ENCODE results near the gene RAP1GAP2.

DNA sequence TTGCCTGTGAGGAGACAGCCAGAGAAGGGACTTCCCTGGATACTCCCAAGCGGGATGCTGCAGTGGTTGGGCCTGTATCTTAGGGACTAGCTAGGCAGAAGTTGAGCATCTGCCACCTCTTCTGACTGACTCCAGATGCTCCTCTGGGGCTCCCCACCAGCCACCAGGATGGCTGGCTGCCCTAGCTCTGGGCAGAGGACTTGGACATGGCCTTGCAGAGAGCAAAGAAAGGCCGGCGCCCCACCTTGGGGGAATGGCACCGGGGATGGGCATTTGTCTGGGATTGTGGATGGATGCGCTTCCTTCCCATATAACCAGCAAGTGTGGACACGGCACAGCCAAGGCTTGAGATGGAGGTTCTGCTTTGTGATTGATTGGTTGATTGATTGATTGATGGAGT is 198.2 kb downstream of the RAP1GAP2 start:
- TF ChIP-seq, protein P1, sequence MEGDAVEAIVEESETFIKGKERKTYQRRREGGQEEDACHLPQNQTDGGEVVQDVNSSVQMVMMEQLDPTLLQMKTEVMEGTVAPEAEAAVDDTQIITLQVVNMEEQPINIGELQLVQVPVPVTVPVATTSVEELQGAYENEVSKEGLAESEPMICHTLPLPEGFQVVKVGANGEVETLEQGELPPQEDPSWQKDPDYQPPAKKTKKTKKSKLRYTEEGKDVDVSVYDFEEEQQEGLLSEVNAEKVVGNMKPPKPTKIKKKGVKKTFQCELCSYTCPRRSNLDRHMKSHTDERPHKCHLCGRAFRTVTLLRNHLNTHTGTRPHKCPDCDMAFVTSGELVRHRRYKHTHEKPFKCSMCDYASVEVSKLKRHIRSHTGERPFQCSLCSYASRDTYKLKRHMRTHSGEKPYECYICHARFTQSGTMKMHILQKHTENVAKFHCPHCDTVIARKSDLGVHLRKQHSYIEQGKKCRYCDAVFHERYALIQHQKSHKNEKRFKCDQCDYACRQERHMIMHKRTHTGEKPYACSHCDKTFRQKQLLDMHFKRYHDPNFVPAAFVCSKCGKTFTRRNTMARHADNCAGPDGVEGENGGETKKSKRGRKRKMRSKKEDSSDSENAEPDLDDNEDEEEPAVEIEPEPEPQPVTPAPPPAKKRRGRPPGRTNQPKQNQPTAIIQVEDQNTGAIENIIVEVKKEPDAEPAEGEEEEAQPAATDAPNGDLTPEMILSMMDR (IDR thresholded peaks at IDR 0.05), result no peak
- TF ChIP-seq CBFB (CRISPR knock-in tag; IDR thresholded peaks at IDR 0.05; ENCODE audit: low read depth), result no peak
- no peak for TF ChIP-seq MYBL2 (CRISPR knock-in tag; IDR thresholded peaks at IDR 0.05)
- TF ChIP-seq ELF4 (CRISPR knock-in tag; IDR thresholded peaks at IDR 0.05; ENCODE audit: low read depth), result no peak
